GM19438 (cell line): Measurements from ENCODE around the gene THOC6.
"Not testable (repeated sequence)": the region's sequence is repeated elsewhere in the genome, so short reads cannot be mapped to it uniquely, and the experiment has no call there.

ENCODE experiments used
- ATAC-seq: cut with Tn5 transposase; IDR thresholded peaks from one replicate; pipeline ENCODE4 v1.9.1; 2021; ENCODE audit warnings: low read depth; ENCODE audit not compliant: unreplicated experiment

The THOC6 gene

DNA sequence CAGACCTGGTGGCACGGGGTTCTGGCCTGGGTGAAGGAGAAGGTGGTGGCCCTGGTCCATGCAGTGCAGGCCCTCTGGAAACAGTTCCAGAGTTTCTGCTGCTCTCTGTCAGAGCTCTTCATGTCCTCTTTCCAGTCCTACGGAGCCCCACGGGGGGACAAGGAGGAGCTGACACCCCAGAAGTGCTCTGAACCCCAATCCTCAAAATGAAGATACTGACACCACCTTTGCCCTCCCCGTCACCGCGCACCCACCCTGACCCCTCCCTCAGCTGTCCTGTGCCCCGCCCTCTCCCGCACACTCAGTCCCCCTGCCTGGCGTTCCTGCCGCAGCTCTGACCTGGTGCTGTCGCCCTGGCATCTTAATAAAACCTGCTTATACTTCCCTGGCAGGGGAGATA, 45.3 kb downstream of the THOC6 start:
- not testable (repeated sequence) for ATAC-seq

GRCh38 chr16:3070608-3071111, 46.8 kb downstream of the THOC6 start:
- no peak for ATAC-seq

DNA sequence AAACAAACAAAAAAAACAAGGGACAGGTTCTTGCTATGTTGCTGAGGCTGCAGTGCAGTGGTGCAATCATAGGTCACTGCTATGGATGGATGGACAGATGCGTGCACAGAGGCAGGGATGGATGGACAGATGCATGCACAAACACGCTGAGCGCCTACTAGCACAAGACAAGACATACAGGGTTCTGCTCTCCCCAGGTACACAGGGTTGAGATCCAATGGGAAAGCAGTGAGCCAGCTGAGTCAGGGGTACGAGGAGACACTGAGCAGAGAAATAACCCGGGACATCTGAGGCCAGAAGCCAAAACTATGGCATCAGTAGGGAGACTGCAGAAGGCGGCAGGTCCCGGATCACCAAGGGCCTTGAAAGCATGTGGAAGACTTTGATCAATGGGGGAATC, 47.8 kb downstream of the THOC6 start:
- no peak for ATAC-seq

- not testable (repeated sequence) for ATAC-seq
These were observed 48.3 kb downstream of the THOC6 start for GRCh38 chr16:3072148-3072547.

GRCh38 chr16:3072576-3073263, 48.9 kb downstream of the THOC6 start:
- ATAC-seq: not testable (repeated sequence)

GRCh38 chr16:3073448-3073847, 49.6 kb downstream of the THOC6 start:
- ATAC-seq: no peak

GRCh38 chr16:3074860-3075522, 51.2 kb downstream of the THOC6 start:
- peak; percentile 64 for ATAC-seq

DNA sequence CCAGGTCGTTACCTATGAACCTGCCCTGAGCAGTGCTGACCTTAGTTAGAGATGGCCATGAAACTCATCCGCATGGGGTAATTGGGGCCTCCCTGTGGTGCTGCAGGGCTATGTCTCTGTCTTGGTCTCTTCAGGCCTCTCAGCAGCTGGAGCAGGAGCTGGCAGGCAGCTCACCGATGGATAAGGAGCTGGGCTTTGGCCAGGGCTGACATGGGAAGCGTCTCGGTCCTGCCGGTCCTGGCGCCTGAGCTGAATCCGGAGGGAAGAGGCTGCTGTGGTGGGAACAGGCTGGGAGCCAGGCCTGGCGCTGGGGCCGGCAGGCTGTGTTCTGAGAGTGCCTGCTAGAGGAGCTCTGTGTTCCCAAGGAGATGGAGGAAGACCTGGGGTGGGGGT, 51.7 kb downstream of the THOC6 start:
- ATAC-seq: no peak

GRCh38 chr16:3075946-3076345, 52.1 kb downstream of the THOC6 start:
- ATAC-seq: not testable (repeated sequence)

GRCh38 chr16:3076577-3076976, 52.7 kb downstream of the THOC6 start:
- ATAC-seq: no peak
